NCI-H2081 (cell line): Measurements from ENCODE around the gene SRSF5.

ENCODE experiments used
- DNase-seq, 2 experiments: peaks; one replicate each; lab custom pipeline; 2025; lab: John Stamatoyannopoulos, UW

Gene SRSF5

DNA sequence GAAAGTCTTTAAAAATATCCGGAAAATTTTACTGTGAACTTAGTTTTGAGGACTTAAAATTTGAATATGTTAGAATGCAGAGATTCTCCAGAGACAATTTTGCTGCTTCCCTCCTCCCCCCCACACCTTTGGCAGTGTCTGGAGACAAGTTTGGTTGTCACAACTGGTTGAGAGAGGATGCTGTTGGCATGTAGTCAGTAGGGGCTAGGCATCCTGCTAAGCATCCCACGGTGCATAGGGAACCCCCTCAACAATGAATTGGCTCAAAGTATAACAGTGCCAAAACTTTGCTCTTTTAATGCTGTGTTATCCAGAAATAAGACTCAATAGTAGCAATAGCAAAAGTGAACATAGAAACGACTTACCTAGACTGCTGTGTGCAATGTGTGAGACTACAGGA lies 3.6 kb downstream of the SRSF5 start:
- no peak for DNase-seq

DNA sequence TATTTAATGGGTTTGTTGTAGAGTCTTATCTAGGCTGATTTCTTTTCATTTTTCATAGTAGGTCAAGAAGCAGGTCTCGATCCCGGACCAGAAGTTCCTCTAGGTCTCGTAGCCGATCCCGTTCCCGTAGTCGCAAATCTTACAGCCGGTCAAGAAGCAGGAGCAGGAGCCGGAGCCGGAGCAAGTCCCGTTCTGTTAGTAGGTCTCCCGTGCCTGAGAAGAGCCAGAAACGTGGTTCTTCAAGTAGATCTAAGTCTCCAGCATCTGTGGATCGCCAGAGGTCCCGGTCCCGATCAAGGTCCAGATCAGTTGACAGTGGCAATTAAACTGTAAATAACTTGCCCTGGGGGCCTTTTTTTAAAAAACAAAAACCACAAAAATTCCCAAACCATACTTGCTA lies 4.2 kb downstream of the SRSF5 start:
- no peak for DNase-seq

DNA sequence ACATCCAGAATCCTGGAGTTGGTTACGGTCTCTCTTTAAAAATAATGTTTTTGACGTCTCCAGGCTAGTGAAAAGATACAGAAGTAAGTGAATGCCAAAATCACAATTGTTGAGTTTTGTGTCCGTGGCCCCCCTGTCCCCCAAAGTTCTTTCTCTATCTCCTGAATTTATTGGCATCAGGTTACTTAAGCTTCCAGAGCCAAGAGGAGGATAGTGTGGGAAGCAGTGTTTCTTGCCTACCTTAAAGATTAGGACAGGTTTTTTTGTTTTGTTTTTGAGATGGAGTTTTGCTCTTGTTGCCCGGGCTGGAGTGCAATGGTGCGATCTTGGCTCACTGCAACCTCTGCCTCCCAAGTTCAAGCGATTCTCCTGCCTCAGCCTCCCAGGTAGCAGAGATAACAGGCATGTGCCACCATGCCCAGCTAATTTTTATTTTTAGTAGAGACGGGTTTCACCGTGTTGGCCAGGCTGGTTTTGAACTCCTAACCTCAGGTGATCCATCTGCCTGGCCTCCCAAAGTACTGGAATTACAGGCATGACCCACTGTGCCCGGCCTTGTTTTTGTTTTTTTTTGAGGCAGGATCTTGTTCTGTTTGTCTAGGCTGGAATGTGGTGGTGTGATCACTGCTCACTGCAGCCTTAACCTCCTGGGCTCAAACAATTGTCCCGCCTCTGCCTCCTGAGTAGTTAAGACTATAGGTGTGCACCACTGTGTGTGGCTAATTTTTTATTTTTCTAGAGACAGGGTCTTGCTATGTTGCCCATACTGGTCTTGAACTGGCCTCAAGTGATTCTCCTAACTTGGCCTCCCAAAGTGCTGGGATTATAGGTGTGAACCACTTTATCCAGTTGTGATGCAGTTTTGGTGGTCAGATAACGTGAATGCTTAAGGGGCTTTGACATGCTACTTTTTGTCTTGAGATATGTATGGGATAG lies 5.4 kb downstream of the SRSF5 start:
- no peak for DNase-seq

DNA sequence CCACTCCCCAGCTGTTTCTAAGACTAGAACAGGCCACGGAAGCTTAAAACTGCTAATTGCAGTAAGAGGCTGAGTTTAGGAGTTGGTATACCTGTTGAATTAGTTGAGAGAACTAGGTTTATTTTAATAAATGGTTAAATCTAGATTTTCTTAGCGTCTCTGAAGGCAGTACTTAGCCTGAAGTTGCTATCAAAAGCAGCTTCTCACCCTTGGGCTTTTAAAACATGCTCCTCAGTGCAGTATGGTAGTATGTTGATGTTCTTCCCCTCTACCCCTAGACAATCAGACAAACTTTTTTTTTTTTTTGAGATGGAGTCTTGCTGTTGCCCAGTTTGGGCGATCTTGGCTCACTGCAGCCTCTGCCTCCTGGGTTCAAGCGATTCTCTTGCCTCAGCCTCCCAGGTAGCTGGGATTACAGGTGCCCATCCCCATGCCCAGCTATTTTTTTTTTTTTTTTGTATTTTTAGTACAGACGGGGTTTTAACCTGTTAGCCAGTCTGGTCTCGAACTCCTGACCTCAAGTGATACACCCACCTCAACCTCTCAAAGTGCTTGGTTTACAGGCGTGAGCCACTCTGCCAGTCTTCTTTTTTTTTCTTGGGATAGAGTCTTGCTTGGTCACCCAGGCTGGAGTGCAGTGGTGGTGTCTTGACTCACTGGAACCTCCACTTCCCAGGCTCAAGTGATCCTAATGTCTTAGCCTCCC lies 6.8 kb downstream of the SRSF5 start:
- no peak for DNase-seq

DNA sequence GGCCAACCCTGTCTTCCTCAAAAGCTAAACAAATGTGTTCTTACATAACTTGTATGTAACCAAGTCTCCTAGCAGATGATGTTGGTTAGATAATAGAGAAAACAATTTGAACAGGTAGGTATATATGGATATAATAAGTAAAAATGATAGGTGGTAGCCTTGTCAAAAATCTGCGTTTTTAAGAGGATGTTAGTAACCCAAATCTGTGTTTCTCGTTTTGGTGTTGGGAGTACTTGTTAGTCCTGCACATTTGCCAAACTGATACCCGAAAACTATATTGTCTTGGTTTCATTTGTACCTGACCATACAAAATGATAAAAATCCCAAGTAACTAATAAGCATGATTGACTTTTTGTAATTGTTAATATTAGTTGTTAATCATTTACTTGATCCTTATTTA lies 8.1 kb downstream of the SRSF5 start:
- DNase-seq = no peak

DNA sequence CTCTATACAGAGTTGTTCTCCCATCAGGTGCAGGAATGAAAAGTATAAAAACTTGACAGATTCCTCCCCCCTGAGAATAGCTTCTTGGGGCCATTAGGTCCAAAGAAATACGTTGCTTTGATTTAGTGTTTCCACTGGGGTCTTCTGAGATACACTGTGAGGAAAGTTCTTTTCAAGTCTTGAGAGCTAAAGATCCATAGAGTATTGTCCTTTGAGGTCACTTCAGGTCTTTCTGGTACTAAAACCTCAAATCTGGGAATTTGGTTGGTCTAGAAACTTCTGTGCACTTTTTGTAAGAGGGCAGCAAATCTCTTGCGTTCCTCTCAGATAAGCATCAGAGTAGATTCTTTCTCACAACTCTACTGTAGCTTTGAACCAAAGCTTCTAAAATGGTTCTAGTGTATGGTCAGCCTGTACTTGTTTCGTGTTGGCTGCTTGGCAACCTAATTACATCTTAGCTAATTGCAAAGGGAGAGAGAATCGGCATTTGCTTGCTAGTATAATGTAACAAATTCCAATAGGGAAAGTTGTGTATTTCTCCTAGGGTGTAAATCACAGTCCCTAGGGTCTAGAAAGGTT lies 10.0 kb downstream of the SRSF5 start:
- DNase-seq = no peak

DNA sequence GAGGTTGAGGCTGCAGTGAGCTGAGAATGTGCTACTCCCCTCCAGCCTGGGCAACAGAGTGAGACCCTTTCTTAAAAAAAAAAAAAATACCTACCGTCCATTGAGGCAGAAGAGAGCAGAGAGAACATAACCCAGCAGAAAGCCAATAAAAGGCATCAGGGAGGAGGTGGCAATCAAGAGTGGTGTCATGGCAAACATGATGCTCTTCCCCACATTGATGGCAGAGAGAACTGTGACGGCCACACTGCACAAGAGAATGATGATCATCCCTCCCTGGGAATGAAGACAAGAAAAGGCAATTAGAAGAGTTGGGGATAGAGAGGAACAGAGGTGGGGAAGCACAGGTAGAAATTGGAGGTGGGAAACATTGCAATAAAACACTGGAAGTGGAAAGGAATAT lies 12.1 kb downstream of the SRSF5 start:
- DNase-seq = no peak

DNA sequence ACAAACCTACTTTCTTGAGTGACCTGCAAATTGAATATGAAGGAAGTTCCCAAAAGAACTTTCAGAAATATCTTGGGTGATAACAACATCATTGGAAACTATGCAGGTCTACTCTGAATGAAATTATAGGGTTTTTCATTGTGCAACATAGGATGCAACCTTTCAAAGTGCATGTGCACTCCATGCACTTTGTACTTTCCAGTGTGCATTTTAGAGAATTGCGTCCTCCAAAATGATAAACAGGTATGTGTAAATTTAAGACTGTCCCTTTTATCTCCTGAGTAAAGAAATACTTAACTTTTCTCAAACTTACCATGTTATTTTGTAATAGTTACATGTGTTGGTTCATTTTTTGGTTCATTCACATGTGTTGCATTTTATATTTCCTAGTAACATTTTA lies 13.2 kb downstream of the SRSF5 start:
- DNase-seq = no peak

DNA sequence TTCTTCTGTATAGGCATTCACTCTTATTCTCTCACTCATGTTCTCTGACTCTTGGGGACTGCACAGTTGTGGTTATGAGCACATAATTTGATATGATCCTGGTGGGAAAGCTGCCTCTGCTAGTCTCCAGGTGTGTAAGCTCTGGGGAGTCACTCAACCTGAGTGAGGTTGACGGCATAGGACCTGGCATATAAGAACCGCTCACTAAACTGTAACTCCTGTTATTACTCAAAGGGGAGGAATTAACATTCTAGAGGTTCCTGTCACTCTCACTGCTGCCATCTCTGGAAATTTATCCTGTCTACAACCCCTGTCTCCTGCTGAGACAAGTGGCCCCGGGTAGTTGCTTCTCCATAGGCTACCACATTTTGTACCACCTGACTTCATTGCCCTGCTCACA lies 14.0 kb downstream of the SRSF5 start:
- DNase-seq = no peak

DNA sequence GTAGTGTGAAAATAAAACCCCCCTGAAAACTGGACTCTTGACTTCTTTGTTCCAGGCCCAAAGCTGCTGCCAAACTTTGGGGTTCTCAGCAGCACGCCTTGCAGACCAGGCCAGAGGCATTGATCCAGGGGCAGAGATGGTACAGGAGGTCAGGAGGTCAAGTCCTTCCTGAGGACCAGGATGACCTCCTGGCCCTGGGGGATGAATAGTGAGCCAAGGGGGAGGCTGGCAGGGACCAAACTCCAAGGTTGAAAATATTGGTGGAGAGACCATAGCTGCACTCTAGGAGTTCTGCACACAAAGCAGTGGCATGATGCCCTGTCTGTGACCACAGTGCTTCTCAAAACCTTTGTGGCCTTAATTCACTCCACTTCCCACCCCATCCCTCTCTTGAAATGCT lies 18.0 kb downstream of the SRSF5 start:
- no peak for DNase-seq

DNA sequence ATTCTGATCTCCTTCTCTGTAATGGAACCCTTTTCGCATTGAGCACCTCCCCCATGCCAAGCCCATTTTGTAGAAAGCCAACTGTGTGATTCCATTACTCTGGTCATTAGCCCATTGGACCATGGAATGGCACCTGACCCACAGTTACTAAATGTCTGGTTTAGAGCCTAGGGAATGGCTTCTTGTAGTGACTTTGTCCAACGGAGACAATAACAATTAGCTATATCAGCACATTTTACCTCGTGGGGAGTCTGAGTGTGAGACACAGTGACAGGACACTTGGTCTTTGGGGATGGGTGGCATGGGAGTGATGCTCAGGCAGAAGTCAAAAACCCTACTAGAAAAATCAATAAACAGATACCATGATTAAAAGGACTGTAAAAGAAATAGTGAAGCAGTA lies 19.7 kb downstream of the SRSF5 start:
- no peak for DNase-seq

DNA sequence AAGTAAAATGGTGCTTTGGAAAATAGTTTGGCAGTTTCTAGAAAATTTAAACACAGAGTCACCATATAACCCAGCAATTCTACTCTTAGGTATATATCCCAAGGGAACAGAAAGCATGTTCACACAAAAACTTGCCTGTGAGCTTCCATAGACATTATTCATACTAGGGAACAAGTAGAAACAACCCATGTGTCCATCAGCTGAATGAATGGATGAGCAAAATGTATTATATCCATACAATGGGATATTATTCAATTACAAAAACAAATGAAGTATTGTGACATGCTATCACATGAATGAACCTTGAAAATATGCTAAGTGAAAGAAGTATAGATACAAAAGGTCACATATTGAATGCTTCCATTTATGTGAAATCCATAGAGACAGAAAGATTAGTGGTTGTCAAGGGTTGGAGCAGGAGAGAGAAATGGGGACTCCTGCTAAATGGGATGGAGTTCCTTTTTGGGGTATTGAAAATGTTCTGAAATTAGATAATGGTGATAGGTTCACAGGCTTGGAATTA lies 22.2 kb downstream of the SRSF5 start:
- no peak for DNase-seq

DNA sequence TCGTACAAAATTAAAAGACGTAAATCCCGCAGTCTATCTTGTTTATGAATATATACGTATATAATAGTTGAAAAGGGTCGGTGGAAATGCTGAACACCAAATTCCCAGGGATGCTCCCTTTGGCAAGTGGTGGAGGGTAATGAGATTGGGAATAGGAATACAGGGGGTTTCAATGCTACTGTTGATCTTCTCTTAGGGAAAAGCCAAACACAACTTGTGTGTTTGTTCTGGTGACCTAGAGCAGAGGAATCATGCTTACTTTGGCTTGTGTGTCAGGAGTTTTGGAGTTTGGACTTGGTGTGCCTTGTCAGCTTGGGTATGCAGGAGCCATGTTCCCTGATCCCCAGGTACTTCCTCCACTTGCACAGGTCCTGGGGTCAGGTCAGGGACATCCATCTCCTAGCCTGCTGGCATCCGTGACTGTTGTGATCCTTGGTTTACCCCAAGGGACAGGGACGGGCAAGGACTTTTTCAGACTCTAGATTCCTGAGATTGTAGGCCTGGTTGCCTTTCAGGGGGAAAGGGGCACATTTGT lies 26.0 kb downstream of the SRSF5 start:
- no peak for DNase-seq

DNA sequence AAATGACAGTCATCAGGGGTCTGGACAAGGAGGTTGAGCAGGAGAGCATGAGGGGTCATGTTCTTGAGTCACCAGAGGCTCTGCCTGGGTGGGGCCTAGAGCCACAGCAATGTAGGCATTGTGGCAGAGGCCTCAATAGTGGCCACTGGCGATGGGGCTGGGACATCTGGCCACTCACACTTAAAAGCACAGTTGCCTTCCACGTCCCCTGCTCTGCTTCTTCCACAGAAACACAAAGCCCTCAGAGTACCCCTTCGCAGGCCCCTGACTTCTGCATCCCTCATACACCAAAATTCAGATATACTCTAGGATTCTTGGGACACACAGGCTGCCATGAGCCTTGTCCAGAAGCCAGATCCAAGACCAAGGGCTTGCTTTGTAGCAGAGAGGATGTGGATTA lies 27.8 kb downstream of the SRSF5 start:
- DNase-seq = no peak

DNA sequence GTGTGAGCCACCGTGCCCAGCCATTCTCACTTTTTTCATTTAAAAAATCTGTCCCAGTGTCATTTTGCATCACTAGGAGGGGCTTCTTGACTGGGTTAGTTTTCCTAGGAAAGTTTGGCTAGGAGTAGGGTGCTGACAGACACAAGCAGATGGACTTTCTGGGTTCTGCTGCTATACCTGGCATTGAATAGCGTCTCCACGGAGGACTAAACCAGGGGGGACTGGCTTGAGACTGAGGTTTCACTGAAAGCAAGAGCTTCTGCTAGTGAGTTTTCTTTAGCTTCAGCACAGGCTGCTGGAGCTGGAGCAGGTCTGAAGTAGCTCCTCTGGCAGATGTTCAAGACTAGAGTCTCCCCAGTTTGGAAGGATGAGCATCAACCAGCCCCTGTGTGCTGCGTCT lies 28.7 kb downstream of the SRSF5 start:
- no peak for DNase-seq

DNA sequence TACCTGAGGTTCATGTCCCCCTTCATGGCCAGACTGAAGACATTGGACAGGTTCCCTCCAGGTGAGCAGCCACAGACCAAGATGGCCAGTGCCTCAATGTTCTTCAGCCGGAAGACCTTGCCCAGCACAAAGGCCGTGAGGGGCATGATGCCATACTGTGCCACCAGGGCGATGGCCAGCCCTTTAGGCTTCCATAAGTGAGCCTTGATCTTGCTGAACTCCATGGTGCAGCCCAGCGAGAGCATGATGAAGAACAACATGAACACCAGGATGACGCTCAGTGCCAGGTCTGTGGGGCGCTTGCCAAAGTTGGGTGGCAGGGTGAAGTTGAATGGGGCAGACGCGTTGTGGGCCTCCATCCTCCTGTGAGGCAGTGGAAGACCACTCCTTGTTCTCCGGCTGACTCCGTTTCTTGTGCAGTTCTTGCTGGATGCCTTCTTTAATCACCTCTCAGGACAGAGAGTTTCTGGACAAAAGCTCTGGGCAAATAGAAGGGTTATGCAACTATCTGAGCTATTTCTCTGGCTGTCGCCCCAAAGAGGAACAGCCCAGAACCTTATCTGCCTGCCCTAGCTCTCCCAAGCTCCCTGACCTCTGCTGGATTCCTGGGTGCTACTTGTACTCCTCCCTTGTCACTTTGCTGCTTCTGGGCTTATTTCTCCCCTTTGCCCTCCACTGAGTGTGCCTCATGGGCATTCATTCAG lies 30.0 kb downstream of the SRSF5 start, which contains the start of gene SLC10A1:
TSS of gene SLC10A1 (minus strand) at position 445 of the 704 bp plus-strand sequence. CDS start at position 359, 86 bp downstream.
- no peak for DNase-seq

DNA sequence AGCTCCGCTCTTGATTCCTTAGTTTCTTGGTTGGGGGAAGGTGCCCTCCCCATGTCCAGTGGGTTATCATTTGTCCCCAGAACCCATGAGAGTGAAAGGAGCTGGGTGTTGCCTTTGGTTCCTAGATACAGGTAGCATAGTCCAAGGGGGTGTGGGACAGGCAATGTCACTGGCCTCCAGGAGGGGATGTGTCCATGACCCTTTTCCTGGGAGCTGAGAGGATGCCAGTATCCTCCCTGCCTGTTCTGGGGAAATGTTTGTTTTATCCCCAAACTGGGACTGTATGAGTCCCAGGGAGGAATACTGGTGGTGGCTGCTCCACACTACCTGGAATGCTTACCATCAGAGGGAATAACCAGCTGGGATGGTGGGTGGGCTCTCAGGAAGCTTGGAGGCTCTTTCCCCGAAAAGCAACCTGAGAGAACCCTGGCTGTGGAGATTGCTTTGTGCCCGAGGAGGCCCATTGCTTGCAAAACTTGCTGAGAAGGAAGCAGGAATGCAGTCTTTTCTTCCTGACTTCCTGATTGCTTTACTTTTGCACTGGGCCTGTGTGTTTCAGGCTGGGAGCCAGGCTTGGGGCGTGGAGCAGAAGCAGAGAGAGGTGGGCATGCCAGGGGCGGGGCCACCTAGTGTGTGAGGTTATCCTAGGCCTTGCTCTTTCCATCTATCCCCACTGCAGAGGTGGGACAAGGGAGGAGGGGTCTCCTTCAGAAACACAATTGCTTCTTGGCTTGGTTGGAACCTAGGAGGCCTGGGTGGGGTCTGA lies 30.8 kb downstream of the SRSF5 start:
- no peak for DNase-seq

DNA sequence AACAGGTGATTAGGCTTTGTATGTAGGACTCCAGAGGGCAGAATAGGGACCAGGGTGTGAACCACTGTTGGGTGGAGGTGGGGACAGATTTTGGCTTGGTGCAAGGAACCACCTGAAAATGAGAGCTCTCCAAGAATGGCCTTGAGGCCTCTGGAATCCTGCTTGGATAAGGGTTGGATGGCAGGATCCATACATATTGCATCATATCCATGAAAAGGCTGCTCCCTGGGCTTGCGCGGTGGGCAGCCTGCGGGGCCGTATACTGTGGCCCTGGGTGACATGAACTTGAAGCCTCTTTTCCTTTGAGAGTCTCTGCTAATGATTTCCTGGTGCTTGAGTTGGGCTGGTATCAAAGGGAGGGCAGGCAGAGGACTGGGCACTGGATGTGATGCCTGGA lies 31.4 kb downstream of the SRSF5 start:
- DNase-seq = no peak

DNA sequence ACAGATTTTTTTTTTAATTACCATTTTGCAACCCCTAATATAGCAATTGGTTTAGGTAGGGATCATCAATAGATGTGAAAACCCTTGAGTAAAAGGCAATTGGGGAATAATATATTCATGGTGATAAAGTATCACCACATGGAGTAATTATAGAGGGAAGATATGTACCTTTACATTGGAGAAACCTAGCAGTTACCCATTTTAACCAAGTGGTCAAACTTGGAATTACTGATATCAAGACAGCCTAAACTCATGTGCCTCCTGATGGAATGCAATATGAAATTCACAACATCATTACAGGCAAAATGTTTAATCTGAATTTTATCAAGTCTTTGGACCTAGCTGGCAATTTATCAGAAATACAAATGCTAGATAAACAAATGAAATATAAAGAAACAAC lies 36.8 kb downstream of the SRSF5 start:
- DNase-seq = no peak

DNA sequence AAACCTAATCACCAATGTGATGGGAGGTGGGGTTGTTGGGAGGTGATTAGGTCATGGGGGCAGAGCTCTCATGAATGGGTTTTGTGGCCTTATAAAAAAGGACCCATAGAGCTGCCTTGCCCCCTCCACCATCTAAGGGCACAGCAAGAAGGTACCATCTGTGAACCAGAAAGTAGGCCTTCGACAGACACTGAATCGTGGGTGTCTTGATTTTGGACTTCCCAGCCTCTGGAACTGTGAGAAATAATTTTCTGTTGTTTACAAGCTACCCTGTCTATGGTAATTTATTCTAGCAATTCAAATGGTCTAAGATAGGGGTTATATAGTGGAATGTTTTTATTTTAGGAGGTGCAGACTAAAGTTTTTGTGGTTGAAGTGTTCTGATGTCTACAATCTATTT lies 38.0 kb downstream of the SRSF5 start:
- no peak for DNase-seq

DNA sequence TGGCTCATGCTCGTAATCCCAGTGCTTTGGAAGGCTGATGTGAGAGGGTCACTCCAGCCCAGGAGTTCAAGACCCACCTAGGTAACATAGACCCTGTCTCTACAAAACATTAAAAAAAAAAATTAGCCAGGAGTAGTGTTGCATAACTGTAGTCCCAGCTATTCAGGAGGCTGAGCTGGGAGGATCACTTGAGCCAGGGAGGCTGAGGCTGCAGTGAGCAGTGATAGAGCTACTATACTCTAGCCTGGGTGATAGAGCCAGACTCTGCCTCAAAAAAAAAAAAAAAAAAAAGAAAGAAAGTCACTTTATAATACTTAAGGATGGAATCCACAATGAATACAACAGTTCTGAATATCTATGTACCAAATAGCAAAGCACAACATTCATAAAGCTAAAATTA lies 40.2 kb downstream of the SRSF5 start:
- no peak for DNase-seq
